ENCODE measurements around the gene CNOT8.

Gene CNOT8

GRCh38 chr5:154881986-154882385, 23.6 kb downstream of the CNOT8 start:
- H3K27me3 ChIP-seq (ENCODE audit: control insufficient read depth in 2 of 2, insufficient read depth in 2 of 2, low read length in 2 of 2), result no peaks in the 10 kb centered on the region
- no peak overlapping the region for H3K9ac ChIP-seq (ENCODE audit: low read depth in 1 of 2, low read length in 2 of 2)
- H3K4me3 ChIP-seq (ENCODE audit: low read length in 2 of 2), result no peak overlapping the region
- peaks cover 14 to 18% of the 10 kb centered on the region in 2 donors for H3K9me3 ChIP-seq (ENCODE audit: control insufficient read depth in 2 of 2, low read length in 2 of 2)
- H3K27ac ChIP-seq (ENCODE audit: low read depth in 2 of 2, low read length in 2 of 2), result no peak overlapping the region
- H3K4me1 ChIP-seq (ENCODE audit: control insufficient read depth in 2 of 2, insufficient read depth in 2 of 2, low read length in 2 of 2), result no peaks in the 10 kb centered on the region
- H3K36me3 ChIP-seq (ENCODE audit: control insufficient read depth in 2 of 2, insufficient read depth in 2 of 2, low read length in 2 of 2), result peaks cover 13 to 23% of the 10 kb centered on the region in 2 donors

- H3K9me3 ChIP-seq (ENCODE audit: control insufficient read depth in 2 of 2, low read length in 2 of 2), result peaks cover 11 to 13% of the 10 kb centered on the region in 2 donors
- H3K27me3 ChIP-seq (ENCODE audit: control insufficient read depth in 2 of 2, insufficient read depth in 2 of 2, low read length in 2 of 2), result no peaks in the 10 kb centered on the region
- no peak overlapping the region for H3K4me3 ChIP-seq (ENCODE audit: low read length in 2 of 2)
- no peak overlapping the region for H3K27ac ChIP-seq (ENCODE audit: low read depth in 2 of 2, low read length in 2 of 2)
- H3K36me3 ChIP-seq (ENCODE audit: control insufficient read depth in 2 of 2, insufficient read depth in 2 of 2, low read length in 2 of 2), result peaks cover 26 to 35% of the 10 kb centered on the region in 2 donors
- H3K9ac ChIP-seq (ENCODE audit: low read depth in 1 of 2, low read length in 2 of 2), result no peak overlapping the region
- no peaks in the 10 kb centered on the region for H3K4me1 ChIP-seq (ENCODE audit: control insufficient read depth in 2 of 2, insufficient read depth in 2 of 2, low read length in 2 of 2)
Observed at GRCh38 chr5:154884424-154884823, 26.0 kb downstream of the CNOT8 start.

DNA sequence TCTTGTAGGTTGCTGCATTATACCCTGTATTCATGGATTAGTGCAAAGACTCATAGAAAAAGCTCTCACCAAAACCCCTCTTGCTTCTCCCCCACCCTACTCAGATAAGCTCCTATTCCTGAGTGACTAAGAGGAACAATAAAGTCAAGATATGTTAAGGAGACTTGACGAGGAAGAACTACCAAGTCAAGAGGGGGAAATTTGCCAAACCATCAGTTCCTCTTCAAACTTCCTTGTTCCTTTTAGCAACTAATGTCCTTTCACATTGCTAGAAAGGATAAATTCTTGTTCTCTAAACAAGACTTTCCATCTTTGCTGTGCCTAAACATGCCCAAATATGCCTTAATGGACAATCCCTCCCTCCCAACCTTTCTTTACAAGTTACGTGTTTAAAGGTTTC, 27.0 kb downstream of the CNOT8 start:
- peaks cover 11 to 13% of the 10 kb centered on the region in 2 donors for H3K9me3 ChIP-seq (ENCODE audit: control insufficient read depth in 2 of 2, low read length in 2 of 2)
- no peaks in the 10 kb centered on the region for H3K27me3 ChIP-seq (ENCODE audit: control insufficient read depth in 2 of 2, insufficient read depth in 2 of 2, low read length in 2 of 2)
- H3K36me3 ChIP-seq (ENCODE audit: control insufficient read depth in 2 of 2, insufficient read depth in 2 of 2, low read length in 2 of 2), result peaks cover 33 to 42% of the 10 kb centered on the region in 2 donors
- H3K4me3 ChIP-seq (ENCODE audit: low read length in 2 of 2), result no peak overlapping the region
- no peak overlapping the region for H3K9ac ChIP-seq (ENCODE audit: low read depth in 1 of 2, low read length in 2 of 2)
- H3K4me1 ChIP-seq (ENCODE audit: control insufficient read depth in 2 of 2, insufficient read depth in 2 of 2, low read length in 2 of 2), result no peaks in the 10 kb centered on the region
- H3K27ac ChIP-seq (ENCODE audit: low read depth in 2 of 2, low read length in 2 of 2), result no peak overlapping the region

DNA sequence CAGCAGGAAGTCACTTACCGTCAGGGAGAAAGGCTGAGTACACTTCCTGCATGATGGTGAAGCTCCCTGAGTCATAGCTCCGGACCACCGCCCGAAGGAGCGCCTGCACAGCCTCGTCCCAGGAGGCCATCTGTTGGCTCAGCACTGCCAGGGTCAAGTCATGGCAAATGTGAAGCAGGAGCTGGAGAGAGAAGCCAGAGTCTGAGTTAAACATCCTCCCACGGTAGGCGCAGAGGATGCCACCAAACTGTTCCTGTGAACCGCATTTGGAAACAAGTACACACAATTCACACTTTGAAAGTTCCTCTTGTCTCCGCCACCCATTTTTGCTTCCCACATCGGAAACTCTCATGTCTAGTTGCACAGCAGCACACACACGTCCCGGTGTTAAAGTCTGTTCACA, 33.9 kb downstream of the CNOT8 start:
- H3K27me3 ChIP-seq (ENCODE audit: control insufficient read depth in 2 of 2, insufficient read depth in 2 of 2, low read length in 2 of 2), result no peaks in the 10 kb centered on the region
- no peaks in the 10 kb centered on the region for H3K4me1 ChIP-seq (ENCODE audit: control insufficient read depth in 2 of 2, insufficient read depth in 2 of 2, low read length in 2 of 2)
- peaks cover 53 to 62% of the 10 kb centered on the region in 2 donors for H3K36me3 ChIP-seq (ENCODE audit: control insufficient read depth in 2 of 2, insufficient read depth in 2 of 2, low read length in 2 of 2)
- H3K9me3 ChIP-seq (ENCODE audit: control insufficient read depth in 2 of 2, low read length in 2 of 2), result no peaks in the 10 kb centered on the region
- no peak overlapping the region for H3K27ac ChIP-seq (ENCODE audit: low read depth in 2 of 2, low read length in 2 of 2)
- H3K9ac ChIP-seq (ENCODE audit: low read depth in 1 of 2, low read length in 2 of 2), result no peak overlapping the region
- no peak overlapping the region for H3K4me3 ChIP-seq (ENCODE audit: low read length in 2 of 2)

DNA sequence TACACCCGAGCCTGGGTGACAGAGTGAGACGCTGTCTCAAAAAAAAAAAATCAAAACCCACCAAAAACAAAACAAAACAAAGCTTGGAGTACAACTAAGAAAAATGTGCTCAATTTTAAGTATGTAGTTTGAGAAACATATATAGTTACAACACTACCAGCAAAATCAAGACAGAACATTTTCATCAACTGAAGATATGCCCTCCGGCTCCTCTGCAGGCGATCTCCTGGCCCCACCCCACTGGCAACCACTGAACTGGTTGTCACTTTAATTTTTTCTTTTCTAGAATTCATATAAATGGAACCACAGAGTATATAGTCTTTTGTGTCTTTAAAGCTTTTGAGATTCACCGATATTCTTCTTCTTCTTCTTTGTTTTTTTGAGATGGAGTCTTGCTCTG, 35.0 kb downstream of the CNOT8 start:
- Histone ChIP-seq H3K36me3 (ENCODE audit: control insufficient read depth in 2 of 2, insufficient read depth in 2 of 2, low read length in 2 of 2) (peaks cover 46 to 60% of the 10 kb centered on the region in 2 donors), H3K4me3 (ENCODE audit: low read length in 2 of 2) (no peak overlapping the region), H3K27ac (ENCODE audit: low read depth in 2 of 2, low read length in 2 of 2) (no peak overlapping the region)

GRCh38 chr5:154895606-154896561, 37.5 kb downstream of the CNOT8 start:
- Histone ChIP-seq H3K9me3 (ENCODE audit: control insufficient read depth in 2 of 2, low read length in 2 of 2) (no peaks in the 10 kb centered on the region), H3K9ac (ENCODE audit: low read depth in 1 of 2, low read length in 2 of 2) (no peak overlapping the region), H3K27me3 (ENCODE audit: control insufficient read depth in 2 of 2, insufficient read depth in 2 of 2, low read length in 2 of 2) (no peaks in the 10 kb centered on the region), H3K36me3 (ENCODE audit: control insufficient read depth in 2 of 2, insufficient read depth in 2 of 2, low read length in 2 of 2) (peaks cover 44 to 65% of the 10 kb centered on the region in 2 donors), H3K27ac (ENCODE audit: low read depth in 2 of 2, low read length in 2 of 2) (no peak overlapping the region), H3K4me3 (ENCODE audit: low read length in 2 of 2) (no peak overlapping the region), H3K4me1 (ENCODE audit: control insufficient read depth in 2 of 2, insufficient read depth in 2 of 2, low read length in 2 of 2) (no peaks in the 10 kb centered on the region)

More for the DNA sequence above, 35.0 kb downstream of the CNOT8 start:
- H3K4me1 ChIP-seq (ENCODE audit: control insufficient read depth in 2 of 2, insufficient read depth in 2 of 2, low read length in 2 of 2), result no peaks in the 10 kb centered on the region
- no peaks in the 10 kb centered on the region for H3K27me3 ChIP-seq (ENCODE audit: control insufficient read depth in 2 of 2, insufficient read depth in 2 of 2, low read length in 2 of 2)
- H3K9ac ChIP-seq (ENCODE audit: low read depth in 1 of 2, low read length in 2 of 2), result no peak overlapping the region
- no peaks in the 10 kb centered on the region for H3K9me3 ChIP-seq (ENCODE audit: control insufficient read depth in 2 of 2, low read length in 2 of 2)

- Histone ChIP-seq H3K4me3 (ENCODE audit: low read length in 2 of 2) (no peak overlapping the region), H3K27ac (ENCODE audit: low read depth in 2 of 2, low read length in 2 of 2) (no peak overlapping the region), H3K27me3 (ENCODE audit: control insufficient read depth in 2 of 2, insufficient read depth in 2 of 2, low read length in 2 of 2) (no peaks in the 10 kb centered on the region), H3K4me1 (ENCODE audit: control insufficient read depth in 2 of 2, insufficient read depth in 2 of 2, low read length in 2 of 2) (no peaks in the 10 kb centered on the region), H3K9ac (ENCODE audit: low read depth in 1 of 2, low read length in 2 of 2) (no peak overlapping the region), H3K9me3 (ENCODE audit: control insufficient read depth in 2 of 2, low read length in 2 of 2) (no peaks in the 10 kb centered on the region), H3K36me3 (ENCODE audit: control insufficient read depth in 2 of 2, insufficient read depth in 2 of 2, low read length in 2 of 2) (peaks cover 45 to 67% of the 10 kb centered on the region in 2 donors)
Observed at GRCh38 chr5:154896562-154897165, 38.2 kb downstream of the CNOT8 start.

- no peak overlapping the region for H3K27ac ChIP-seq (ENCODE audit: low read depth in 2 of 2, low read length in 2 of 2)
- H3K9me3 ChIP-seq (ENCODE audit: control insufficient read depth in 2 of 2, low read length in 2 of 2), result no peaks in the 10 kb centered on the region
- no peaks in the 10 kb centered on the region for H3K4me1 ChIP-seq (ENCODE audit: control insufficient read depth in 2 of 2, insufficient read depth in 2 of 2, low read length in 2 of 2)
- H3K36me3 ChIP-seq (ENCODE audit: control insufficient read depth in 2 of 2, insufficient read depth in 2 of 2, low read length in 2 of 2), result peaks cover 46 to 72% of the 10 kb centered on the region in 2 donors
- H3K4me3 ChIP-seq (ENCODE audit: low read length in 2 of 2), result no peak overlapping the region
- H3K9ac ChIP-seq (ENCODE audit: low read depth in 1 of 2, low read length in 2 of 2), result no peak overlapping the region
- H3K27me3 ChIP-seq (ENCODE audit: control insufficient read depth in 2 of 2, insufficient read depth in 2 of 2, low read length in 2 of 2), result no peaks in the 10 kb centered on the region
Observed at GRCh38 chr5:154898210-154898609, 39.8 kb downstream of the CNOT8 start.

- Histone ChIP-seq H3K9me3 (ENCODE audit: control insufficient read depth in 2 of 2, low read length in 2 of 2) (no peaks in the 10 kb centered on the region), H3K9ac (ENCODE audit: low read depth in 1 of 2, low read length in 2 of 2) (no peak overlapping the region), H3K4me1 (ENCODE audit: control insufficient read depth in 2 of 2, insufficient read depth in 2 of 2, low read length in 2 of 2) (no peaks in the 10 kb centered on the region), H3K4me3 (ENCODE audit: low read length in 2 of 2) (no peak overlapping the region), H3K36me3 (ENCODE audit: control insufficient read depth in 2 of 2, insufficient read depth in 2 of 2, low read length in 2 of 2) (peaks cover 48 to 75% of the 10 kb centered on the region in 2 donors), H3K27ac (ENCODE audit: low read depth in 2 of 2, low read length in 2 of 2) (no peak overlapping the region), H3K27me3 (ENCODE audit: control insufficient read depth in 2 of 2, insufficient read depth in 2 of 2, low read length in 2 of 2) (no peaks in the 10 kb centered on the region)
Observed at GRCh38 chr5:154899151-154899816, 40.9 kb downstream of the CNOT8 start.

GRCh38 chr5:154900066-154900465, 41.6 kb downstream of the CNOT8 start:
- Histone ChIP-seq H3K9ac (ENCODE audit: low read depth in 1 of 2, low read length in 2 of 2) (no peak overlapping the region), H3K9me3 (ENCODE audit: control insufficient read depth in 2 of 2, low read length in 2 of 2) (no peaks in the 10 kb centered on the region), H3K4me3 (ENCODE audit: low read length in 2 of 2) (no peak overlapping the region), H3K27ac (ENCODE audit: low read depth in 2 of 2, low read length in 2 of 2) (no peak overlapping the region), H3K4me1 (ENCODE audit: control insufficient read depth in 2 of 2, insufficient read depth in 2 of 2, low read length in 2 of 2) (no peaks in the 10 kb centered on the region), H3K27me3 (ENCODE audit: control insufficient read depth in 2 of 2, insufficient read depth in 2 of 2, low read length in 2 of 2) (no peaks in the 10 kb centered on the region), H3K36me3 (ENCODE audit: control insufficient read depth in 2 of 2, insufficient read depth in 2 of 2, low read length in 2 of 2) (peaks cover 46 to 77% of the 10 kb centered on the region in 2 donors)

Measured in mucosa of rectum (tissue), 2 donors.